T47D (cell line): Measurements from ENCODE around the gene HAUS1.
A peak's percentile ranks its signal among the peaks of the same experiment; 100 is the strongest.

Source experiments
- DNase-seq, 2 experiments: peaks; one replicate each; pipeline versions ENCODE4 v3.0.0 to v3.0.0-alpha.2; 2011 to 2012; ENCODE audit warnings: low read depth in 1 of 2, low spot score in 1 of 2
- JUND ChIP-seq: IDR thresholded peaks from 2 replicates; pipeline ENCODE4 v1.6.1; 2012; ENCODE audit warnings: low read depth
- in situ Hi-C: cut with HindIII; loops from 2 replicates; pipeline ENCODE4 v1.10.0; 2016; ENCODE audit warnings: low sequenced_read_pairs, low pct_unique_long_range_greater_than_20kb

Gene HAUS1, protein sequence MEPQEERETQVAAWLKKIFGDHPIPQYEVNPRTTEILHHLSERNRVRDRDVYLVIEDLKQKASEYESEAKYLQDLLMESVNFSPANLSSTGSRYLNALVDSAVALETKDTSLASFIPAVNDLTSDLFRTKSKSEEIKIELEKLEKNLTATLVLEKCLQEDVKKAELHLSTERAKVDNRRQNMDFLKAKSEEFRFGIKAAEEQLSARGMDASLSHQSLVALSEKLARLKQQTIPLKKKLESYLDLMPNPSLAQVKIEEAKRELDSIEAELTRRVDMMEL

GRCh38 chr18:46104128-46104911 is at the start of gene HAUS1:
Gene HAUS1, plus strand, starts transcription at chr18:46104385. Its CDS starts 27 bp downstream, at chr18:46104412.
- DNase-seq: peak; percentile 67 to 91
- in situ Hi-C loops: no loop called here
- TF ChIP-seq JUND: no peak

- no peak for TF ChIP-seq JUND
- no peak for DNase-seq
- in situ Hi-C loops: no loop called here
These were observed 49.0 kb upstream of the HAUS1 start for GRCh38 chr18:46054956-46055837.

- in situ Hi-C loops: no loop called here
- no peak for TF ChIP-seq JUND
- no peak for DNase-seq
These were observed 48.4 kb upstream of the HAUS1 start for GRCh38 chr18:46055838-46056230.

DNA sequence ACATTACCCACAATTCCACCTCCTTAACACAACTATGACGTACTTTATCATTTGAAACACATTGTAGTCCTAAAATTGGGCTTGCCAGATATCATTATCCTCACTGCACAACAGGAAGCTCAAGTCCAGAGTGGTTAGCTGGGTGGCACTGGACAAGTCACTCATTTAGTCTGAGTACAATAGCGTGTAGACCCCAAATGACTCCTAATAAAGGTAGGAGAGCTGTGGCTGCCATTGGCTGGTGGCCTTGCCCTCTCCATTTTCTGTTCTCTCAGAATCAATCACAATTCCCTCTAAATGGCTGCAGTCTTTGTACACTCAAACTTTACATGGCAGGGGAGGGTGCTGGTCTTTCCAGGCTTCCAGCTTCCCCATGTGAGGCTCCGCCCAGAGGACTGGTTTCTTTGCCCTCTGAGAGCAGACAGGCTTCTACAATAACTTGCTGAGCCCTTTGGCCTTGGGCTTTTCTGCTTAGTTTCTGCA is 43.8 kb upstream of the HAUS1 start:
- peak in 1 of 2 experiments; percentile 20 for DNase-seq
- in situ Hi-C loops: no loop called here
- no peak for TF ChIP-seq JUND

DNA sequence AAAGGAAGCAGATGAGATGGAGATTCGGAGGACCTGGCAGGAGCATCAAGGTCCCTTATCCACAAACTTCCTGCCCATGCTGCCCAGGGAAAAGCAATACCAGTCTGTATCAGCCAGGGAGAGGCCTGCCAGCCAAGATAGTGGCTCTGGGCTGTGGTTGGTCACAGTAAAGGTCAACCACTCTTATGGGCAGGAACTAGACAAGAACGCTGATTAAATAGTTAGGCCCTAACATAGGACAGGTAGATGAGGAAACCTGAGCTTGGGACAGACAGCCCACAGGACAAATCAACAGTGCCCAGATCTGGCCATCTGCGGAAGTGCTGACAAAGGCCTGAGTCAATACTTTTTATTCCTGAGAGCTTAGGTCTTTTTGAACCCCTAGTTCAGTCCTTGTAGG is 42.8 kb upstream of the HAUS1 start:
- DNase-seq: peak in 1 of 2 experiments; percentile 55
- TF ChIP-seq JUND: no peak
- in situ Hi-C loops: no loop called here

GRCh38 chr18:46061796-46062195 is 42.4 kb upstream of the HAUS1 start:
- in situ Hi-C loops: no loop called here
- DNase-seq: no peak
- no peak for TF ChIP-seq JUND

DNA sequence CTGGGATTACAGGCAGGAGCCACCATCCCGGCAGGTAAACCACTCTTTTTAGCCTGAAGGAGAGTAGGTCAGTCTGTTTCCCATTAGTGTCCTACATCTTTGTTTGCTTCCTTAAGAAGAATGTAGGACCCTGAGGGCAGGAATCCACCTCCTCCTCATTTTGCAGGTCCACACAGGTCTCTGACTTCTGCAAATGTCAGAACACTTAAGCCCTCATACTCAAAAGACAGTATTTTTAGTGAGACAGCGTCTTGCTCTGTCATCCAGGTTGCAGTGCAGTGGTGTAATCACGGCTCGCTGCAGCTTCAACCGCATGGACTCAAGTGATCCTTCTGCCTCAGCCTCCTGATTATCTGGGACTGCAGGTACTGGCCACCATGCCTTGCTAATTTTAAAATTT is 41.4 kb upstream of the HAUS1 start:
- DNase-seq: peak in 1 of 2 experiments; percentile 90
- no peak for TF ChIP-seq JUND
- in situ Hi-C loops: no loop called here

GRCh38 chr18:46067438-46068007 is 36.7 kb upstream of the HAUS1 start:
- no peak for TF ChIP-seq JUND
- peak in 1 of 2 experiments; percentile 94 for DNase-seq
- in situ Hi-C loops: no loop called here

DNA sequence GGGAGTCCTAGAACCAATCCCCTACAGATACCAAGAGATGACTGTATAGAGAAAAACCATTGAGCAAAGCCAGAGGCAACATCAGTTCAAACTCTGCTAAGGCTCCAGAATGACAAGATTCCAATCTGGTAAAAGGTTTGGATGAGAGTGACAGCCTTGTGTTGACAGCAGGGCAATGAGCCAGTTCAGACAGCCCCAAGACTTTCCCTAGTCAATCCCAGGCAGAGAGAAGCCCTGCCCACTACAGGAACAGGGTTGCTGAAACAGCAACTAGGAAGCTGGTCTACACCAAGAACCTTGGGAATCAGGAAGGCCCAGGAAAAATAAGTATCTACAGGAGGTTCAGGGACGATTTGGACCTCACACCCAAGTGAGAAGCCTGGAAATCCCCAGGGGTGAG is 35.4 kb upstream of the HAUS1 start:
- in situ Hi-C loops: no loop called here

DNA sequence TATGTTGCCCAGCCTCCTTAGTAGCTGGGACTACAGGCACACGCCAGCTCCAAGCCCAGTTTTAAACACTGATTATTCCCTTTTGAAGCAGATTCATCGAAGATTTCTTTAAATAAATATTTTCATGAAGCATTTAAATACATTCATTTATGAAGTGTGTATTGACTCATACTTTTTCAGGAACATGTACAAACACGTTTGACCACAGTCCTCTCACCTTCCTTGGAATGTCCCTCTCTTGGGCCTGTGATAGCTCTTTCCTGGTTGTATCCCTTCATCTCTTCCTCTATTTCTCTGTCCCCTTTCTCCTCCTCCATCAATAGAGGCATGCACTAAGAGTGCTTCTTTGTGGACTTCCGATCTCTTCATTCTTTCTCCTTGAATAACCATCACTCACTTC is 34.7 kb upstream of the HAUS1 start:
- in situ Hi-C loops: no loop called here
- DNase-seq: peak in 1 of 2 experiments; percentile 73
- no peak for TF ChIP-seq JUND

More for the DNA sequence above, 35.4 kb upstream of the HAUS1 start:
- DNase-seq: peak in 1 of 2 experiments; percentile 88
- TF ChIP-seq JUND: no peak

GRCh38 chr18:46070232-46070631 is 34.0 kb upstream of the HAUS1 start:
- no peak for TF ChIP-seq JUND
- DNase-seq: no peak
- in situ Hi-C loops: no loop called here
